Progenitor cell of endocrine pancreas (in vitro differentiated cells): ENCODE data around the gene PDE11A. TPM values are rescaled to one million over a fixed set of nuclear protein-coding genes. Genes with fewer than 3 reads are reported as not detected.
"Not testable (repeated sequence)": the region's sequence is repeated elsewhere in the genome, so short reads cannot be mapped to it uniquely, and the experiment has no call there.

Experiments
- DNase-seq: peaks from one replicate; pipeline ENCODE4 v3.0.0; 2021; ENCODE audit warnings: low spot score; ENCODE audit not compliant: unreplicated experiment
- H3K27ac Mint-ChIP-seq: 2 replicates; pipeline ENCODE4 v1.8.0; 2021; ENCODE audit warnings: mild to moderate bottlenecking, moderate library complexity, mixed read lengths
- H3K27me3 Mint-ChIP-seq: 2 replicates; pipeline ENCODE4 v1.8.0; 2021; ENCODE audit warnings: mixed read lengths
- H3K36me3 Mint-ChIP-seq: 2 replicates; pipeline ENCODE4 v1.8.0; 2022; ENCODE audit warnings: mixed read lengths; ENCODE audit not compliant: insufficient read depth
- H3K4me1 Mint-ChIP-seq: 2 replicates; pipeline ENCODE4 v1.8.0; 2021; ENCODE audit warnings: low read depth, mixed read lengths
- H3K4me3 Mint-ChIP-seq: 2 replicates; pipeline ENCODE4 v1.8.0; 2021; ENCODE audit warnings: low read depth, mild to moderate bottlenecking, moderate library complexity, mixed read lengths
- H3K9me3 Mint-ChIP-seq: 2 replicates; pipeline ENCODE4 v1.8.0; 2021; ENCODE audit warnings: low read depth, mixed read lengths
- total RNA-seq: library from RNA; stranded (reverse); gene quantifications from 2 replicates; pipeline ENCODE4 v1.2.1, GENCODE V29; 2021
- TF ChIP-seq, protein P1 (sequence below): fragments of 200-600 bp; sonication (generic); IDR thresholded peaks from one replicate; pipeline ENCODE4 v1.5.0; 2021; ENCODE audit warnings: antibody characterized with exemption, mild to moderate bottlenecking; ENCODE audit not compliant: unreplicated experiment

The PDE11A gene
- total RNA-seq, 1 donor from 2014 or later, result 54.8 TPM

- H3K9me3 Mint-ChIP-seq, result peaks cover 15% of the 10 kb centered on the region
- TF ChIP-seq, protein P1, sequence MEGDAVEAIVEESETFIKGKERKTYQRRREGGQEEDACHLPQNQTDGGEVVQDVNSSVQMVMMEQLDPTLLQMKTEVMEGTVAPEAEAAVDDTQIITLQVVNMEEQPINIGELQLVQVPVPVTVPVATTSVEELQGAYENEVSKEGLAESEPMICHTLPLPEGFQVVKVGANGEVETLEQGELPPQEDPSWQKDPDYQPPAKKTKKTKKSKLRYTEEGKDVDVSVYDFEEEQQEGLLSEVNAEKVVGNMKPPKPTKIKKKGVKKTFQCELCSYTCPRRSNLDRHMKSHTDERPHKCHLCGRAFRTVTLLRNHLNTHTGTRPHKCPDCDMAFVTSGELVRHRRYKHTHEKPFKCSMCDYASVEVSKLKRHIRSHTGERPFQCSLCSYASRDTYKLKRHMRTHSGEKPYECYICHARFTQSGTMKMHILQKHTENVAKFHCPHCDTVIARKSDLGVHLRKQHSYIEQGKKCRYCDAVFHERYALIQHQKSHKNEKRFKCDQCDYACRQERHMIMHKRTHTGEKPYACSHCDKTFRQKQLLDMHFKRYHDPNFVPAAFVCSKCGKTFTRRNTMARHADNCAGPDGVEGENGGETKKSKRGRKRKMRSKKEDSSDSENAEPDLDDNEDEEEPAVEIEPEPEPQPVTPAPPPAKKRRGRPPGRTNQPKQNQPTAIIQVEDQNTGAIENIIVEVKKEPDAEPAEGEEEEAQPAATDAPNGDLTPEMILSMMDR, result no peak
- DNase-seq, result no peak
- H3K27me3 Mint-ChIP-seq, result no peaks in the 10 kb centered on the region
- H3K4me1 Mint-ChIP-seq, result no peaks in the 10 kb centered on the region
- no peak overlapping the region for H3K27ac Mint-ChIP-seq
- H3K4me3 Mint-ChIP-seq, result no peak overlapping the region
- peaks cover 3% of the 10 kb centered on the region for H3K36me3 Mint-ChIP-seq
These were observed 229.4 kb downstream of the PDE11A start for GRCh38 chr2:177843188-177843587.

DNA sequence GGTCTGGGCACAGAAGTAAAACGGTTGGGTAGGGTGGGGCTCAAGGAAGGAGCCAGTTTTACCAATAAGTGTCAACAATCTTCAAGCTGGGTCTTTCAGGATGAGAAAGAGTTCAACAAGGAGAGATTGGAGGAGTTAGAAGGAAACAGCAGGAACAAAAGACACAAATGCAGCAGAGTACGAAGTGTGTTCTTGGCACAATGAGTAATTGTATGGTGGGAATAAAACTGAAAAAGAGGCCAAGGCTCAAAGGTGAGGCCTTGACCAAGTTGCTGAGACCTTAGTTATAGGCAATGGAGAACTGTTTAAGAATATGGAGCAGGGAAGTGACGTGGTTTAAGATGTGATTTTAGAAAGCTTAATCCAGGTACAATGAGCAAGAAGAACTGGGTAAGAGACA is 230.3 kb downstream of the PDE11A start:
- Mint-ChIP-seq H3K27ac (no peak overlapping the region), H3K9me3 (peaks cover 22% of the 10 kb centered on the region), H3K27me3 (no peaks in the 10 kb centered on the region), H3K4me1 (no peaks in the 10 kb centered on the region), H3K4me3 (no peak overlapping the region), H3K36me3 (peaks cover 6% of the 10 kb centered on the region)
- TF ChIP-seq, protein P1, result no peak
- no peak for DNase-seq

GRCh38 chr2:177835418-177836204 is 237.0 kb downstream of the PDE11A start:
- not testable (repeated sequence) for DNase-seq, H3K4me3 Mint-ChIP-seq, H3K4me1 Mint-ChIP-seq, H3K27me3 Mint-ChIP-seq, H3K27ac Mint-ChIP-seq
- Mint-ChIP-seq H3K9me3 (peaks cover 32% of the 10 kb centered on the region), H3K36me3 (peaks cover 12% of the 10 kb centered on the region)

- Mint-ChIP-seq H3K4me1 (no peaks in the 10 kb centered on the region), H3K9me3 (peaks cover 17% of the 10 kb centered on the region), H3K4me3 (no peak overlapping the region), H3K27ac (no peak overlapping the region), H3K27me3 (no peaks in the 10 kb centered on the region), H3K36me3 (peaks cover 7% of the 10 kb centered on the region)
- TF ChIP-seq, protein P1, result no peak
- DNase-seq, result no peak
These were observed 239.8 kb downstream of the PDE11A start for GRCh38 chr2:177832611-177833433.

DNA sequence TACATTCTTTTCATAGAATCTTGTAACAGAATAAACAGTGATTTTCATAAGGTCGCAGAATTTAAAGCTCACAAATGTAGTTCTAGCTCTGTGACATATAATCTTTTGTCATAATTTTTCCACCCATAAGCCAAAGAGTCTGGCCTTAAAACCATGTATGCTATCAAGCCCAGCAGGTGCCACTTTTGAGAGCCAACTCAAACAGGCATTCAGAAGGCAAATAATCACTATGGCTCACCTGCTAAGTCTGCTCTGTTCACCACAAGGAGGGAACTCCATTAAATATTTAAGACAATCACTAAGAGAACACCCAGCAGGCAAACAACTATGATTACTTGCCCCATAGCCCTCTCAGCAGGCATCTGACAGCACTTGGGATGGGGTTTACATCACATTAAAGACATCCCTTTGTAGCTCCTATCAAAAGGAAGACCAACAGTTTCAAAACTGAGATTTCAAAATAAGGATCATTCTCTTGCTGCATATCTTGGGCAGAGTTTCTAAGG is 241.6 kb downstream of the PDE11A start:
- DNase-seq, result no peak
- no peak overlapping the region for H3K4me3 Mint-ChIP-seq
- no peaks in the 10 kb centered on the region for H3K4me1 Mint-ChIP-seq
- peaks cover 1% of the 10 kb centered on the region for H3K36me3 Mint-ChIP-seq
- H3K27ac Mint-ChIP-seq, result no peak overlapping the region
- no peaks in the 10 kb centered on the region for H3K27me3 Mint-ChIP-seq
- TF ChIP-seq, protein P1, result no peak
- H3K9me3 Mint-ChIP-seq, result peaks cover 6% of the 10 kb centered on the region
